Esophagus mucosa (tissue), 1 donor: ENCODE data around the gene TSPAN19. TPM values are rescaled to one million over a fixed set of nuclear protein-coding genes. Genes with fewer than 3 reads are reported as not detected.

Source experiments
- ATAC-seq: fragments of 200-7000 bp; cut with Tn5 transposase; one replicate; pipeline ENCODE4 v1.9.1; 2020
- total RNA-seq: library from RNA; stranded (reverse); gene quantifications from one replicate; pipeline ENCODE4 v1.2.4, GENCODE V29; 2023
- donor health status: DM: yes; HTN: yes; CAD: no.

TSPAN19 gene
- total RNA-seq, 1 donor from 2014 or later = not detected

DNA sequence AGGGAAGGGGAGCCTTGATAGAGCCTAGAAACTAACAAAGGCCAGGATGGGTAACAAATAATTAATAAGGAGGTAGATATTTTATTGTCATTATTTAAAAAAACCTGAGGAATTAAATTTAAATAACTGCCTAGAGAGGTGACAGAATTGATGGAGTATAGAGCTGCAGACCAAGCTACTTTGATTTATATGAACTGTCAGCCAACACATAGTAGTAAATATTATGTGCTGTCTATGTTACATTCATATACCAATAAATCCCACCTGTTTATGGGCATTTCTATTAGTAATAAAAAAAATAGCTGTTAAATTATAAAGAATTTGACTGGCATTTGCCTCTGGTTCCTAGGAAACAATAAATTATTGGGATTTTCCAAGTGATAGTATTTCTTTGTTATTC is 37.7 kb downstream of the TSPAN19 start:
- ATAC-seq = no peak

DNA sequence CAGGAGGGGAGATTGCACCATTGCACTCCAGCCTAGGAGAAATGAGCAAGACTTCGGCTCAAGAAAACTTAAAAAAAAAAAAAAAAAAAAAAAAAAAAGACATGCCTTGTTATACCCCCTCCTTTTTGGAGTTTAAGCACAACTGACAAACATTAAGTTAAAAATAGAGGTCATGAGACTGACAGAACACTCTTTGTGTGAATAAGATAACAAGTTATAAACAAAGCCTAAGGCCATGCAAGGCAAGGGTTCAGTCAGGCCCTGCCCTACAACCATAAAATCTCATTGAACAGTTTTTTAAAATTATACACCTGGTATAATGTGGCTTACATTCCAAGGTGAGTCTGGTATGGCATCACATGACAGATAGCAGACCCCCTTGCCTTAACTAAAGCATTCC is 39.3 kb downstream of the TSPAN19 start:
- no peak for ATAC-seq

DNA sequence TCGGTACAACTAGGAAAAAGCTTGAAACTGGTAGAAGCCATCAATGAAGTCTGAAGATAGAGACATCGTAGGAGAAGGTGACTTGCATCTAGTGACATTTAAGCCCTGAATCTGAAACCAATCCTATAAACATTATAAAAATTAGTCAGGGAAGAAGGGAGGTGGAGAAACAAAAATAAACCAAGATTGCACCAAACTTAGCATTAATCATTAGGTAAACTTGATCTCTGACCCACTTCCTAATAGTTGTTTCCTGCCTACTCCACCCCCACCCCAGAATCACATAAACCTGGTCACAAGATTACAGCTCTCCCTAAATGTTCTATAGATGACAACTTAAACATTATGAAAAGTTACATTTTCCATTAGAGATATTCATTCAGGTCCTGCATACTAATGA is 40.4 kb downstream of the TSPAN19 start:
- no peak for ATAC-seq

DNA sequence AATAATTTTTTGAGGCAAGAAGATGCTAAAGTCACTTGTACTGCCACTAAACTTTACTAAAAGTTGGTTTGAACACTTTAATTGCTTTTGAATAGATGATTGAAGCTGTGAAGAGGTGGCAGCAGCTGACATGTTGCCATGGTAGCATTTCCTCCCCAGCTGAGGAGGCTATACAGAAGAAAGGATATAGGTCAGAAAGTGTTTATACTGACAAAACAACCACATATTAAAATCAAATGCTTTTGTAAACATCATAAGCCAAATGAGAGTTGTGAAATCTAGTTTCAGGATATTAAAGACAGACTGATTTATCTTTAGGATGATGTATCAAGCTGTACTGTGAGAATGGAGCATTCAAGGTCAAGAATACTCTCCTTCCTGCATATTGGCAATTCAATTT is 41.7 kb downstream of the TSPAN19 start:
- ATAC-seq = no peak

DNA sequence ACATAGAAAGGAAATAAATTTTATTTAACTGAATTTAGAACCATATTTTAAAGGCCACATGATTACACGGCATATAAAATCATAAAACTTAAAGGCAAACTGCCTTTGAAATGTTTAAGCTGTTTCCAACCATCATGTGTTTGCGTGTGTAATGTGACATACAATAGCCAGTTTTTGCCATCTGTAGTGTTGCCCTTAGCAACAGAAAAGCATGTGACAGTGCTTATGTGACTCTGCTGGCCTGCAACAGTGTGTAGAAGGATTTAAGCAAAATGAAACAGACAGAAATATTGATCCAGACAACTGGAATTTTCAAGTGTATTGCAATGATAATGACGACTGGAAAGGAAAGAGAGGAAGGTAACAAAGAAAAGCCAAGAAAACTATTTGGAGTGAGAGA is 49.5 kb downstream of the TSPAN19 start:
- no peak for ATAC-seq

DNA sequence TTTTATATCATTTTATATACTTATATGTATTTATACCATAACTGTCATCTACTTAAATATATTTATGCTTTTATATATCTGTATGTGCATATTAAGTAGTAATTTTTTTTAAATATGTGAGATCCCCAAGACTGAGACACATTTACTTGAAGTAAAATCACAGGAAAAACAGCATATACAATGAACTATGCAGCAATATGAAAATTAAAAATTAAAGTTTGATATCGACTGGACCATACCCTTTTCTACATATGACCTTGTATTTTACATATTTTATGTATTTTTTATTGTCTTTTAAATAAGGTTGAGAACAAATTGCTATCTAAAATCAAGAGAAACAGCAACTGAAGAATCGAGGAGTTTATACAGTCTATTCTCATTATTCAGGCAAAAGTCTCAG is 50.0 kb downstream of the TSPAN19 start:
- ATAC-seq = no peak

DNA sequence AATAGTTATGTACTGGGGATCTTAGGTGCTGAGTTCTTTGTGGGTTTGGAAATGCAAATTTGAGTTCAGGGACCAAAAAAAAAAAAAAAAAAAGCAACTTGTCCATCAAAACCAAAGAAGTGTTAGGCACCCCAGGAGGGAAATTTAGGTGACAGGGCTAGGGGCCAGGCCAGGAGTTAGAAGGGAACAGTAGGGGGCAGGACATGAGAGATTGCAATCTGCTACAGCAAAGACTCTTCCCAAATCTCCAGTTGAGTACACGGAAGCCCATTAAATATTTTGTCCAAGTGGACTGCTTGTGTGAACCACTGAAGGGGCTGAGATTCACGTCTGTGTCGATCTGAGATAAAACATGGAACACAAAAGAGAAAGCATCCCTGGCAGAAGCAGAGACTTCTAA is 52.8 kb downstream of the TSPAN19 start:
- no peak for ATAC-seq

DNA sequence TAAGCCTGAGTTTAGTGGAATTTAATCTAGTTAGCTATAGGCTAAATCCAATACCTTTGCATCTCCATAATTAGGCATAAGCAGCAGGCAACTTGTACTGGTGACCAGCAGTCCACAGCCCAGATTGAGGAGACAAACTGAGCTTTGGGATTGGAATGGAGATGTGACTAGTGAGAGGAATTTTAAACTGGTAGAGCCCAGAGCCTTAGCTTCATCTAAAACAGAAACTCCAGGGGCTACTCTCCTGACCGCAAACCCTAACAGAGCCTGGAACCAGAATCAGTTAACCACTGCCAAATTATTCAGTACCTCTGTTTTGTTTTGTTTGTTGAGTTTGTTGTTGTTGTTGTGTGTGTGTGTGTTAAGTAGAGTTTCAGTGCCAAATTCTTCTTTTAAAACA is 53.2 kb downstream of the TSPAN19 start:
- no peak for ATAC-seq

DNA sequence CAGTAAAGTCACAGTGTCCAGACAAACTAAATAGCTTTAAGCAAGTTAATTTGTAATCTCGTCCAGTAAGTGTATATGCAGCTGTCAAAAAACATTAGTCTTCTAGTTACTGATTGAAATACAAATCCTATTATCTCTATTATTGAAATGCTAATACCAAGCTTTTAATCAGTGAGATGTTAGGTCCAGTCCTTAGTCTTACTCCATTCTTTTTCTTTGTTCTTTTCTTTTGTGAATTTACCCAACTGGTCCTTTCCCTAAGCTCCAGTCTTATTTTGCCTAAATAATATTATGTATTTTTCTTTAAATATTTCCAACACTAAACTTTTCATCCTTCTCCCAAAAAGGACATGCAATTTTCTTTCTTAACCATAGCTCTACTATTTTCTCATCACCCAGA is 57.2 kb downstream of the TSPAN19 start:
- ATAC-seq = no peak

DNA sequence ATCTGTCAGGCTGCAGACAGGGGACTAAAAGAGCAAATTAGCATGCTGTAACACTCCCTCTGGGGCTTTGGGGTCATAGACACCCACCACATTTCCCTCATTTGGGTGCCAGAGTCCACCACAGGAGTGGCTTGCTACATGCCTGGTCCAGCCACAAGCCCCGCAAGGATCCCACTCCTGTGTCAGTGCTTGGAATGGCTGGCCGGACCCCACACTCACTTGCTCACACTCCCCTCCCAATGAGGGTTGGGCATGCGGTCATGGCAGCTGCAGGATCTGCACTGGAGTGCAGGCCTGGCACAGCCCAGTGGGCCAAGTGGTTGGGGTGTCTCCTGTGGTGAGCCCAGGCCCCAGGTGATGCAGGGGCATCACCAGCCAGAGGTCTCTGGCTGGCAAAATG is 59.9 kb downstream of the TSPAN19 start:
- ATAC-seq = no peak

DNA sequence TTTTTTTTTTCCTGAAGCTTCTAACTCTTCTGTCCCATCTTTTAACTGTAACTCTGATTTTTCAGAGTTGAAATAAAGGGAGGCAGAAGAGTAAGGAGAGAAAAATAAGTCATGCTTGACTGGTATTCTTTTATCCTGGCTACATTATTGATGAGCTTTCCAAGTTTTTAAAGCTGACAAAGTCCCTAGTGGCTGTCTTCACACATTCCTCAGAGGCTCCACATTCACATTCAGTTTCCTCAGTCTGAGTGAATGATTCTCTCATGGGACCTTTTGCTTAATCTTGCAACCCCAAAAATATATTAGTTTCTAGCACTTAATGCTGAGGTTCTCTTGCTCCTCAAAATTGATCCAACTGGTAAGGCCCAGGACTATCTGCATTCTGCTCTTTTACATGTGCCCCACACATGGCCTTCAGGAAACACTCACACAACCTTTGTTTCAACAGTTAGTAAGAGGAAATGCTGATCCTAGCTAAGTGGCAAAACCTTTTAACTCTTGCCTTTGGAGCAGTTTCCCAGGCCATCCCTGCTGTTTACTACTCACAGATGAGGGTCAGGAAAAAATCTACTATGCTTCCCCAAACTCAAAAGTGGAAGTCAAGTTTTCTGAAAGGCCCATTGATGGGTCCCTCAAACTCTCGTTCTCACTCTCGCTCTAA is 61.8 kb downstream of the TSPAN19 start:
- ATAC-seq = no peak

DNA sequence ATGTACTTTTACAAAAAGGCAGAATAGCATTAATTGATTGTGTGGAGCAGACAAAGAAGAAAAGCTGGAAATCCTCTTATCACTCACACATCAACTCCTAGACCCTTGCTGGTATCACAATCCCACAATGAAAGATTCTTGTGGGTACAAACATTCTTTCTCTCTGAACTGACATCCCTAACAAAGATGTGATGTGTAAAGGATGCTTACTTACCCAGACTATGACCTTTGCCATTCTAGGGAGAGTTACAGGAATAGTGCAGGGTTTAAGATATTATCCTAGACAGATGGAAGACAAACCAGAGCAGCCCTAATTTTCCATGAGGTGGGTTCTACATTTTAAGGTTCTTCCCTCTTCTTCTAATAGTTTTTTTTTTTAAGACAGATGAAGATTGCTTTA is 63.1 kb downstream of the TSPAN19 start:
- ATAC-seq = no peak

DNA sequence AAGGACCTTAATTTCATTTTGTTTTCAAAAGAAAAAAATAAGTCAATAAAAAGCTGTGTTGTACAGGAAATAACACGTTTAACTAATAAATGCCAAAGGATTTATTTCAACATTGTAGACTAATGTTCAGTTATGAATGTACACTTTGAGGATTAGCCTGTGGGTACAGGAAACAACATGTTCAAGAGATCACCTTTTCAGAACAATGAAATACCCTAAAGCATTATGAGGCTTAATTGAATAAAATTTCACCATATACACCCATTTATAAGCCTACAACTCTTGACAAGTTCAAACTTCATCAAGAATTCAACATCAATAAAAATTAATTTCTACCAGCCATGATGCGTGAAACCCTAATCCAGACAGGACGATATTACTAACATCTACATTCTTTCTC is 66.9 kb downstream of the TSPAN19 start:
- peak; percentile 96 for ATAC-seq

Other genes starting within 250 kb of the TSPAN19 start
- 19.4 TPM for gene SLC6A15, start 123.5 kb downstream of the TSPAN19 start, total RNA-seq
- gene LRRIQ1, start 74 bp upstream of the TSPAN19 start, total RNA-seq = 0.20 TPM
- not detected for gene ALX1, start 243.9 kb upstream of the TSPAN19 start, total RNA-seq